ENCODE data around the gene TOR1AIP2. TPM values are rescaled to one million over a fixed set of nuclear protein-coding genes. Genes with fewer than 3 reads are reported as not detected.

The TOR1AIP2 gene
- total RNA-seq, 2 experiments from 2014 or later, result 31.0 to 49.9 TPM

- ChIA-PET CTCF (ENCODE audit: unreplicated experiment) (interaction anchor here (0.6 to 2.1 kb wide), 2 partner anchors 45 to 110 kb away, joined by 3 to 12 read pairs; no protein-coding TSS in a partner anchor), POLR2A (interaction anchor here (0.5 to 0.7 kb wide), 3 partner anchors 19 to 650 kb away, joined by 3 to 5 read pairs (median 4); no protein-coding TSS in a partner anchor)
- H4K20me1 ChIP-seq (ENCODE audit: insufficient read depth, low read length), result no peaks in the 10 kb centered on the region
- no peak overlapping the region for H2AFZ ChIP-seq (ENCODE audit: low read length)
- H3K4me2 ChIP-seq (ENCODE audit: low read length), result no peak overlapping the region
- no peak for DNase-seq (ENCODE audit: low spot score)
- H3K9me2 ChIP-seq (ENCODE audit: insufficient read depth, low read length), result no peaks in the 10 kb centered on the region
- TF ChIP-seq CTCF (conservative IDR thresholded peaks at IDR 0.05; ENCODE audit: low read length) (no peak), EZH2phosphoT487 (IDR thresholded peaks at IDR 0.05; ENCODE audit: borderline replicate concordance, low read depth, low read length) (no peak)
- no TSS peak for BruUV-seq (replicated peaks)
- no peak overlapping the region for H3K4me3 ChIP-seq (ENCODE audit: low read depth, low read length, poor library complexity, severe bottlenecking)
- H3K4me1 ChIP-seq (ENCODE audit: insufficient read depth, low read length, poor library complexity, severe bottlenecking), result peaks cover 11% of the 10 kb centered on the region
- no peaks in the 10 kb centered on the region for H3K9me3 ChIP-seq (ENCODE audit: low read length)
- no peaks in the 10 kb centered on the region for H3K79me2 ChIP-seq (ENCODE audit: insufficient read depth, low read depth, low read length)
- no peak overlapping the region for H3K27ac ChIP-seq (ENCODE audit: low read depth, low read length, poor library complexity, severe bottlenecking)
- no peaks in the 10 kb centered on the region for H3K36me3 ChIP-seq (ENCODE audit: insufficient read depth, low read length)
- intact Hi-C loops (cut with micrococcal nuclease; ENCODE audit: unreplicated experiment), result no loop called here
Measured at GRCh38 chr1:179816196-179816960, 61.2 kb downstream of the TOR1AIP2 start.

GRCh38 chr1:179815641-179816040 lies 62.0 kb downstream of the TOR1AIP2 start:
- BruUV-seq (replicated peaks), result no TSS peak
- TF ChIP-seq EZH2phosphoT487 (IDR thresholded peaks at IDR 0.05; ENCODE audit: borderline replicate concordance, low read depth, low read length), result no peak
- no peak for TF ChIP-seq CTCF (conservative IDR thresholded peaks at IDR 0.05; ENCODE audit: low read length)

GRCh38 chr1:179814546-179814838 lies 63.1 kb downstream of the TOR1AIP2 start:
- Histone ChIP-seq H3K9me2 (ENCODE audit: insufficient read depth, low read length) (no peaks in the 10 kb centered on the region), H3K4me1 (ENCODE audit: insufficient read depth, low read length, poor library complexity, severe bottlenecking) (peaks cover 11% of the 10 kb centered on the region), H3K36me3 (ENCODE audit: insufficient read depth, low read length) (no peaks in the 10 kb centered on the region), H3K9me3 (ENCODE audit: low read length) (no peaks in the 10 kb centered on the region), H3K4me3 (ENCODE audit: low read depth, low read length, poor library complexity, severe bottlenecking) (peak overlapping the region; percentile 58), H4K20me1 (ENCODE audit: insufficient read depth, low read length) (no peaks in the 10 kb centered on the region), H3K27ac (ENCODE audit: low read depth, low read length, poor library complexity, severe bottlenecking) (no peak overlapping the region), H3K79me2 (ENCODE audit: insufficient read depth, low read depth, low read length) (no peaks in the 10 kb centered on the region), H3K4me2 (ENCODE audit: low read length) (peak overlapping the region; percentile 61), H2AFZ (ENCODE audit: low read length) (peak overlapping the region; percentile 92; the same call in 1 of the 2 replicates)
- DNase-seq (ENCODE audit: low spot score), result no peak
- ChIA-PET CTCF (ENCODE audit: unreplicated experiment) (interaction anchor here (0.5 to 2.1 kb wide), 12 partner anchors 9 to 1919 kb away, joined by 3 to 21 read pairs (median 6); no protein-coding TSS in a partner anchor), POLR2A (interaction anchor here (0.5 to 1.3 kb wide), 5 partner anchors 9 to 63 kb away, joined by 3 to 7 read pairs (median 3); no protein-coding TSS in a partner anchor)
- intact Hi-C loops (cut with micrococcal nuclease; ENCODE audit: unreplicated experiment), result loop anchor here (5.0 kb wide), 1 partner anchor 363 kb away; no protein-coding TSS in a partner anchor
- TF ChIP-seq EZH2phosphoT487 (IDR thresholded peaks at IDR 0.05; ENCODE audit: borderline replicate concordance, low read depth, low read length), result no peak
- no peak for TF ChIP-seq CTCF (conservative IDR thresholded peaks at IDR 0.05; ENCODE audit: low read length)
- BruUV-seq (replicated peaks), result no TSS peak

More at GRCh38 chr1:179815641-179816040, 62.0 kb downstream of the TOR1AIP2 start:
- Histone ChIP-seq H3K4me2 (ENCODE audit: low read length) (peak overlapping the region; percentile 61), H3K4me3 (ENCODE audit: low read depth, low read length, poor library complexity, severe bottlenecking) (peak overlapping the region; percentile 58), H2AFZ (ENCODE audit: low read length) (peak overlapping the region; percentile 92), H3K27ac (ENCODE audit: low read depth, low read length, poor library complexity, severe bottlenecking) (no peak overlapping the region), H3K36me3 (ENCODE audit: insufficient read depth, low read length) (no peaks in the 10 kb centered on the region), H3K9me3 (ENCODE audit: low read length) (no peaks in the 10 kb centered on the region), H4K20me1 (ENCODE audit: insufficient read depth, low read length) (no peaks in the 10 kb centered on the region), H3K4me1 (ENCODE audit: insufficient read depth, low read length, poor library complexity, severe bottlenecking) (peaks cover 11% of the 10 kb centered on the region), H3K9me2 (ENCODE audit: insufficient read depth, low read length) (no peaks in the 10 kb centered on the region), H3K79me2 (ENCODE audit: insufficient read depth, low read depth, low read length) (no peaks in the 10 kb centered on the region)
- no peak for DNase-seq (ENCODE audit: low spot score)
- intact Hi-C loops (cut with micrococcal nuclease; ENCODE audit: unreplicated experiment), result no loop called here
- CTCF ChIA-PET (ENCODE audit: unreplicated experiment), result interaction anchor here (0.7 to 2.1 kb wide), 4 partner anchors 8 to 109 kb away, joined by 3 to 12 read pairs (median 4); no protein-coding TSS in a partner anchor
- POLR2A ChIA-PET, result interaction anchor here (0.6 to 1.2 kb wide), 4 partner anchors 30 to 649 kb away, joined by 3 to 5 read pairs (median 3); no protein-coding TSS in a partner anchor
